NCI-H82 treated with DMSO at 0.1 percent for 48 hours (cell line): ENCODE measurements around the gene TNFSF13.

Source experiments
- DNase-seq: peaks from one replicate; lab custom pipeline; 2025; ENCODE audit not compliant: unreplicated experiment; lab: John Stamatoyannopoulos, UW

The TNFSF13 gene

GRCh38 chr17:7551396-7551795, 7.2 kb upstream of the TNFSF13 start:
- no peak for DNase-seq

- DNase-seq = no peak
Measured at GRCh38 chr17:7552621-7553051, 5.9 kb upstream of the TNFSF13 start.

GRCh38 chr17:7553356-7553755, 5.2 kb upstream of the TNFSF13 start:
- DNase-seq = no peak

- no peak for DNase-seq
Measured at GRCh38 chr17:7555320-7555948, 3.1 kb upstream of the TNFSF13 start.

- no peak for DNase-seq
Measured at GRCh38 chr17:7556627-7557026, 1.9 kb upstream of the TNFSF13 start.

GRCh38 chr17:7557147-7557764, 1.3 kb upstream of the TNFSF13 start:
- no peak for DNase-seq

- no peak for DNase-seq
Measured at GRCh38 chr17:7557775-7558543, 591 bp upstream of the TNFSF13 start.

- DNase-seq = no peak
Measured at GRCh38 chr17:7559320-7560171, 996 bp downstream of the TNFSF13 start.

- peak; percentile 34 for DNase-seq
Measured at GRCh38 chr17:7560172-7561027, 1.9 kb downstream of the TNFSF13 start.

GRCh38 chr17:7561028-7561575, 2.6 kb downstream of the TNFSF13 start:
- peak; percentile 86 for DNase-seq

GRCh38 chr17:7561589-7562207, 3.1 kb downstream of the TNFSF13 start, which contains the start of gene SENP3:
SENP3 (plus strand) TSS chr17:7561919; CDS start chr17:7563077, 1,158 bp downstream.
- DNase-seq = peak; percentile 66

GRCh38 chr17:7562208-7562605, 3.7 kb downstream of the TNFSF13 start:
- no peak for DNase-seq

- DNase-seq = no peak
Measured at GRCh38 chr17:7563115-7563869, 4.7 kb downstream of the TNFSF13 start.

- no peak for DNase-seq
Measured at GRCh38 chr17:7569571-7569970, 11.0 kb downstream of the TNFSF13 start.

- DNase-seq = no peak
Measured at GRCh38 chr17:7570351-7570750, 11.8 kb downstream of the TNFSF13 start.

GRCh38 chr17:7572338-7572587, 13.7 kb downstream of the TNFSF13 start:
- no peak for DNase-seq

GRCh38 chr17:7572588-7573323, 14.2 kb downstream of the TNFSF13 start:
- DNase-seq = peak; percentile 98

- DNase-seq = peak; percentile 64
Measured at GRCh38 chr17:7573324-7574080, 15.0 kb downstream of the TNFSF13 start.
